ENCODE measurements around the gene HPS6. TPM values are rescaled to one million over a fixed set of nuclear protein-coding genes. Genes with fewer than 3 reads are reported as not detected.

Gene HPS6
- total and polyA plus RNA-seq, 9 of the 15 experiments (the other 6 are each of a cell fraction or from before 2014, with no cell fraction given) = 0.45 to 14.0 (median 4.5) TPM

- Histone ChIP-seq H3K4me2 (ENCODE audit: insufficient read depth, low read length) (no peak overlapping the region), H3K36me3 (ENCODE audit: control insufficient read depth, insufficient read depth, low read length) (peaks cover 65% of the 10 kb centered on the region), H3K9me1 (ENCODE audit: control insufficient read depth, insufficient read depth, low read length) (peaks cover 3% of the 10 kb centered on the region), H3K9ac (ENCODE audit: insufficient read depth in 1 of 2, low read depth in 2 of 2, low read length in 2 of 2) (peak overlapping the region in 1 of 2 experiments; percentile 20; a peak in 1 of 4 replicates), H3K4me1 (replicated peaks in 1 of 2; ENCODE audit: control insufficient read depth in 2 of 2, insufficient read depth in 2 of 2, low read length in 2 of 2) (peaks cover 12 to 16% of the 10 kb centered on the region in 2 experiments; a peak in 4 of 5 replicates), H3K27me3 (ENCODE audit: control insufficient read depth in 2 of 2, insufficient read depth in 2 of 2, low read length in 2 of 2) (no peaks in the 10 kb centered on the region), H4K20me1 (replicated peaks; ENCODE audit: control insufficient read depth, insufficient read depth, low read length) (peaks cover 15% of the 10 kb centered on the region), H3K27ac (ENCODE audit: extremely low read depth, low read depth, low read length) (no peak overlapping the region), H3K4me3 (no peak overlapping the region), H3K79me2 (ENCODE audit: control insufficient read depth, insufficient read depth, low read length) (peaks cover 28% of the 10 kb centered on the region), H2AFZ (ENCODE audit: low read depth, low read length) (no peak overlapping the region), H3K9me3 (replicated peaks; ENCODE audit: control insufficient read depth, insufficient read depth, low read depth, low read length) (no peaks in the 10 kb centered on the region)
- no peak for FAIRE-seq
- CTCF ChIA-PET (ENCODE audit: low intra/inter-chr PET ratio) = no interaction called here
- no TSS peak for BruUV-seq (replicated peaks)
- peak in 1 of 4 experiments; percentile 7 for DNase-seq (ENCODE audit: extremely low read depth in 1 of 4, low spot score in 3 of 4)
- TF ChIP-seq ZNF75A (CRISPR knock-in tag; IDR thresholded peaks at IDR 0.05) = no peak
- TF ChIP-seq CEBPB (tag; IDR thresholded peaks at IDR 0.05) = no peak
- peak; percentile 30; the same call in 1 of the 2 replicates for TF ChIP-seq MYNN (IDR thresholded peaks at IDR 0.05)
- TF ChIP-seq MYNN (CRISPR knock-in tag; IDR thresholded peaks at IDR 0.05) = no peak
- TF ChIP-seq POLR2AphosphoS5 (IDR thresholded peaks at IDR 0.05; ENCODE audit: control insufficient read depth, insufficient read depth, low read depth, low read length) = peak; percentile 43; the same call in 1 of the 2 replicates
- TF ChIP-seq SUPT5H (IDR thresholded peaks at IDR 0.05) = 0 out of 2 replicates have a peak, but pooled peaks have one; percentile 31
- 0 out of 2 replicates have a peak, but pooled peaks have one; percentile 39 for TF ChIP-seq POLR2A (conservative IDR thresholded peaks at IDR 0.05)
- POLR2A ChIA-PET = interaction anchor here (0.5 to 0.9 kb wide), 3 partner anchors 9 to 787 kb away, joined by 3 to 6 read pairs (median 4); no protein-coding TSS in a partner anchor
- intact Hi-C loops (cut with micrococcal nuclease) = no loop called here
- in situ Hi-C loops (cut with MboI) = no loop called here
- peak; percentile 54 for ATAC-seq
- WGBS (ENCODE audit: insufficient coverage, low coverage, missing lambda C conversion rate) = 79% methylated on average over 2 of the region's 2 CpGs
These were observed 41.8 kb downstream of the HPS6 start for GRCh38 chr10:102106998-102107397.

Data from K562 (cell line).